ENCODE results near the gene PRKCA.
A peak's percentile ranks its signal among the peaks of the same experiment; 100 is the strongest.
"Not testable (repeated sequence)": the region's sequence is repeated elsewhere in the genome, so short reads cannot be mapped to it uniquely, and the experiment has no call there.

PRKCA gene

DNA sequence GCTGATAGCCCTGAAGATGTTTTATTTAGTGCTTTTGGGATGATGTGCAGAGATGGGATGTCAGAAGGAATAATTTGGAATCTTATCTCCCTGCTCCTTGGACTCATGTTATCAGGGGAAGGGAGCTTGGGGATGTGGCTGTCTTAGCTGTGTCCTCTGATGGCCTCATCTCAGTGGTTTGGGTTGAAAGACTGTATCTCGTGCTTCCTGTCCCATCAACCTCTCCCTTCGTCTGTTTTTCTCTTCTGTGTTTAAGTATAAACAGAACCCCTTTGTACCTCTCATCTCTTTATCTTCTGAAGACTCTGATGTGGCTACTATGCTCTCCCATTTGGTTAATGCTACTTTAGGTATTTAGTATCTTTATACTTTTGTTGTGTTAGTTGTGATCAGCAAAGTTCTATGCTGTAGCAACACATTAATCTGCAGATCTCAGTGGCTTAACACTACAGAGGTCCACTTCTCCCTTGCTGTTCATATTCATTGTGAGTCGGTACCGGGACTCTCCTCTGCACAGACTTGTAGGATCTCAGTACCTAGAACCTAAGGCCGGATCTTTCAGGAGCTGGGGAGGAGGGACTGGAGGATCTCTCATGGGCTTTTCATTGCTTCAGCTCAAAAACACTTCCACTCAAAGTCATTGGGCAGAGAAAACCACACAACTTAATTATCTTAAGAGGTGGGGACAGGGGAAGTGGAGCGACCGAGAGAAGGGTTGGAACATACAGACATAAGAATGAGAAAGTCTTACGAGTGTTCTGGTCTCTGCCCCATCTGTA lies 28.8 kb downstream of the PRKCA start:
- peak; percentile 3 to 32 for DNase-seq

DNA sequence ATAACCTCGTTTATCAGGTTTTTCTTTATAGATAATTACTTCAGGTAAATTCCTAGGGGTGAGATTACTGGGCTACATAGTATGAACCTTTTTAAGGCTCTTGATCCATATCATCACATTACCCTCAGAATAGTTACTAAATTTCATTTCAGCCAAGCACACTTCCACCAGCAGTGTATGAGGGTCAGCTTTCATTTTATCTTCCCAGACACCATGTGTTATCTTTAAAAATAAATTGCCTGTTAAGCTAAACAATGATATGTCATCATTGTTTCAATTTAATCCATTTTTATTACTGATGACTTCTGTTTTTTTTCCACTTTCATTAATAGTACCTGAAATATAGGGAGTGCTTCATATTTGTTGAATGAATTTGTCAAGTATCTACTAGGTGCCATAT lies 33.4 kb downstream of the PRKCA start:
- DNase-seq = no peak

DNA sequence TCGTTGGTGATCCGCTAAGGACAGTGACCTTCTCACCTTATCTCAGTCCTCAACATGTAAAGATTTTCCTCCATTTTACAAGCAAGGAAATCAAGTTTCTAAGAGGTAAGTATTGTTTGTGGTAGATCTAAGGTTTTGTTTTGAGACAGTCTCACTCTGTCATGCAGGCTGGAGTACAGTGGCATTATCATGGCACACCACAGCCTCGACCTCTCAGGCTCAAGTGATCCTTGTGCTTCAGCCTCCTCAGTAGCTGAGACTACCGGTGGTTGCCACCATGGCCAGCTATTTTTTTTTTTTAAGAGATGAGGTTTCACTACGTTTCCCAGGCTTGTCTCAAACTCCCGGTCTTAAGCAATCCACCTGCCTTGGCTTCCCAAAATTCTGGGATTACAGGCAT lies 34.9 kb downstream of the PRKCA start:
- DNase-seq = no peak

DNA sequence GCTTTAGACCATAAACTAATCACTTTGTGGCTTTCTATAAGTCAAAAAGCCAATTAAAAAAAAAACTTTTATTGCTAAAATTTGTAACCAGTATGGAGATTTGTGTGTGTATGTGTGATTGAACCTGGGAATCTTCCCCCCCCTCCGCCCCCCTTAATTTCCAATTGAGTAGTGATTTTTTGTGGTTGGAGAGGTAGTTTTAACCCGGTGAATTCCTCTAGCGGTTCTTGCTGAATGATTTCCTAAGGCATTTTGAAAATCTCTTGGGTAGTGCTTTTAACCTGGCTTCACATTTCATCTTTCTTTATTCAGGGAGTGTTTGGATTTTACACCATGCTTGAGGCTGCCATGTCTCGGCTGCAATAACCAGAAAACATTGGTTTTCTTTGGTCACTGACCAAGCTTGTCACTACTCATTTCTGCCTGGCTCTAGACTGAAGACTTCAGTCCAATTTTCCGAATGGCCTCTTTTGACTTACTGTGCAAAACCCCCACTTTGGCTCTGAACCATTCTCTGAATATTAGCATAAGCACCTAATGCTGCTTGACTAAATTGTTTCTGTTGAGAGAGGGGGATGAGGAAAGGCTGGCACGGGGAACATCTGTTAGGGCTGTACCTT lies 35.6 kb downstream of the PRKCA start:
- DNase-seq = no peak

DNA sequence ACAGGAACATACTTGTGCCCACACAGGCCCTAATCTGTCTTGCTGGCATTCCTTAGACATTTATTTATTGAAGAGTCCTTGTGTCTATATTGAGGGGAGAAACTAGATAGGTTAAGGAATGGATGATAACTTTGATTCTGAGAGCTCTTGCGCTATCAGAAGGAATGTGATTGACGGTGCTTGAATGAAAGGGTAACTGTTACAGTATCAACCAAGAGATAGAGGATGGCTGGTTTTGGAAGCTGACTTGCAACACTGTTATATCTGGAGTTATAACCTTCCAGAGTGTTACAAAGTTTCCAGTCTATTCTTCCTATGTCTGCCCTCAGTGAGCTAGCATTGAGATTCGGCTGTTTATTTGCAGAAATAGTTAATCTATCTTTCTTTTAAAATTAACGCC lies 36.5 kb downstream of the PRKCA start:
- no peak for DNase-seq

DNA sequence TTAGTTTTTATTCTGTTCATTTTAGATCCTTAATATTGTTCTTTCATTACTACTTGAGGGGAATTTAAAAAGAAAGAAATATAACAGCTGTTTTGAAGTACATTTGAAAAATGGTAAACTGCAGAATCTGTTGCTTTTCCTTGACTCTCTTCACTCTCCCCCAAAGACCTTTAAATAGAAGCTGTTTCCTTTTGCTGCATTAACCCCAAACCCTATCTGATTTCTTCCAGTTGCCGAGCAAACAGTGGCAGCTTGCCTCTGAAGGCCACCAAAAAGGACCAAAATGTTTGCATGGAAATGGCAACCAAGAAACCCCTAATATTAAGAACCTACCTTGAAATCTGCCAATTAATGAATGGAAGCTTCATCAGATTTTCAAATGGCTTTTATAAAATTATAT lies 37.1 kb downstream of the PRKCA start:
- DNase-seq = no peak

DNA sequence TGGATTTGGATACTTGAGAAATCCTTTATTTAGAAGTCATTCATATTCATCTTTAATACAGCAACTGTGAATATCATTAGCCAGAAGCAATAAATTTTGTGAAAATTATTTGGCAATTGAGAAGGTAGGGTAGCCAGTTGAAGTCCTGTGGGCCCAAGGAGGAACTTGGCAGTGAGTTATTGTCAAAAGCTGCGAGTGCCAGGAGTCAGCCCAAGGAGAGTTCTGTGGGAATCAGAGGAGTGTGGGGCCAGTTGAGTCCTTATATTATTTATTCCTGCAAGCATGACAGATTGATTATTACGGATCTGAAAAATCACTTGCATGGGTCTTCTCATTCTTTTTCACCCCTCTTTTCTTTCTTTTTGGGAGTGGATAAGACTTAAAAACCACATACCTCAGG lies 38.3 kb downstream of the PRKCA start:
- no peak for DNase-seq

DNA sequence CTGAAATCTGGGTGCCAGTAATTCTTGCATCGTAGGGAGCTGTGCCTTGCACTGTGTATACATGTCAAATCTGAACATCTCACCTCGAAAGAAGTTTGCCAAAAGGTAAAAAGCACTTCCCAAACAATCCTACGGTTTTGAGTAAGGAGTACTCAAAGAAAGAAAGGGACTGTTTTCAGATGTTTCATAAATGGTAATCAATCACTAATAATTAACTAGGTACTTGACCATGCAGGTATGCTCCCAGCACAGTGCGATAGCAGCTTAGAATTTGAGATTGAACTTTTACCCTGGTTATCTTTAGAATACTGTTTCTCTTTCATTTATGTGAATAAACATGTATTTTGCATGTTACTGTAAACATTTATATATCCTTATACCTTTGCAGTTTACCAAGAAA lies 39.0 kb downstream of the PRKCA start:
- no peak for DNase-seq

DNA sequence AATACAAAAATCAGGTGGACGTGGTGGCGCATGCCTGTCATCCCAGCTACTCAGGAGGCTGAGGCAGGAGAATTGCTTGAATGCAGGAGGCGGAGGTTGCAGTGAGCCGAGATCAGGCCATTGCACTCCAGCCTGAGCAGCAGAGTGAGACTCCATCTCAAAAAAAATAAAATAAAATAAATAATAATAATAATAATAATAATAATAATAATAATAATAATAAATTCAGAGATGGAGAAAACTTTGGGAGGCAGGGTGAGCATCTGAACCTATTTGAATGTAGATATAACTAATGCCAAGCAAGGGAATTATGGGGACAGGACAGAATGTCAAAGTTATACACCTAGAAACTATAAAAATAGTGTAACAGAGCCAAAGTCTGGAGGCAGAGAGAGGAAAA lies 39.9 kb downstream of the PRKCA start:
- DNase-seq = not testable (repeated sequence)

DNA sequence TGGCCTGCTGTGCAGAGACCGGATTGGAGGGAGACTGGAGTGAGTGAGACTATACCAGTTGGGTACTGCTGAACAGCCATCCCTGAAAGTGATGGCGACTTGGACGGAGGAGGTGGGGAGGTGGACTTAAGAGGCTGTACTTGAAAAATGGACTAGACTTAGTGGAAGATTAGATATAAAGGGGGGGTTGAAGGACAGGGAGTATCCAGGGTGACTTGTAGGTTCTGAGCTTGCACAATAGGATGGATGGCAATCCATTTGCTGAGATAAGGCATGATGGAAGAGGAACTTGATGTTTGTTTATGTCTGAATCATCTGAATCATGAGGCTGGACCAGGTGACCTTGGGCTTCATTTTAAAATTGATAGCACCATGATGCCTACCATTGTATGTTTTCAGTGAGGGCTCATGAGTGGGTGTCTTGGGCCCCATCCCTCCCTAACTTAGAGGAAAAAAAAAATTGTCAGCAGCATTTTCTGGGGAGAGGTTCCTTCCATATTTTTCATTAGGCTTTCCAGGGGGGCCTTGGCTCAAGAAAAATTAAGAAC lies 41.2 kb downstream of the PRKCA start:
- no peak for DNase-seq

DNA sequence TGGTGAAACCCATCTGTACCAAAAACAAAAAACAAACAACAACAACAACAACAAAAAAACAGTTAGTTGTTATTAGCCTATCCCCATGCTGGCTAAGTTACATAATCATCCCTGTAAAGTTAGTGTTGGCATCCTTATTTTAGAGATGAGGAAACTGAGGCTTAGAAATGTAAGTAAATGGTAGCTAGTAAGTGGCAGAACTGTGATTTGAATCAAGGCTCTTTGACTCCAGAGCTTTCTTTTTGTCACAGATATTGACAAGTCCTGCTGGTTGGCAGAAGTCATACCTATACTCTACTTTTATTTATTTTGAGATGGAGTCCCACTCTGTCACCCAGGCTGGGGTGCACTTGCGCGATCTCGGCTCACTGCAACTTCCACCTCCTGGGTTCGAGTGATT lies 42.1 kb downstream of the PRKCA start:
- DNase-seq = no peak

DNA sequence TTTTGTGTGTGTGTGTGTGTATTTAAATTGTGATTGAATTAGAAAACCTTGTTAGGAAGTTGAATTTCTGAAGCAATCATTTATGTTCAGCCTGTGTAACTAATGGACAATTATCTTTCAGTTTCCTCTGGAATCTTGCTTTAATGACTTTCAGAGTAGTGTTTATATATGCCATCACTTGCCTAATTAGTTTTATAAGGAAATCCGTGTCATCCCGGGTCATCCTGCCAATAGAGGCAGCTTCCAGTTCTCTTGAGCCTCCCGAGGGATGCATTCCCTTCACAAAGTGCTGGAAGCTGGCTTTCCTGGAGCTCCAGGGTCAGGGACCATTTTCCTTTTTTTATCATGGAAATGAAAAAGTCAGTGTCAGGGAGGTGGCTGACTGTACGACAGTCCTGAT lies 42.9 kb downstream of the PRKCA start:
- DNase-seq = no peak

DNA sequence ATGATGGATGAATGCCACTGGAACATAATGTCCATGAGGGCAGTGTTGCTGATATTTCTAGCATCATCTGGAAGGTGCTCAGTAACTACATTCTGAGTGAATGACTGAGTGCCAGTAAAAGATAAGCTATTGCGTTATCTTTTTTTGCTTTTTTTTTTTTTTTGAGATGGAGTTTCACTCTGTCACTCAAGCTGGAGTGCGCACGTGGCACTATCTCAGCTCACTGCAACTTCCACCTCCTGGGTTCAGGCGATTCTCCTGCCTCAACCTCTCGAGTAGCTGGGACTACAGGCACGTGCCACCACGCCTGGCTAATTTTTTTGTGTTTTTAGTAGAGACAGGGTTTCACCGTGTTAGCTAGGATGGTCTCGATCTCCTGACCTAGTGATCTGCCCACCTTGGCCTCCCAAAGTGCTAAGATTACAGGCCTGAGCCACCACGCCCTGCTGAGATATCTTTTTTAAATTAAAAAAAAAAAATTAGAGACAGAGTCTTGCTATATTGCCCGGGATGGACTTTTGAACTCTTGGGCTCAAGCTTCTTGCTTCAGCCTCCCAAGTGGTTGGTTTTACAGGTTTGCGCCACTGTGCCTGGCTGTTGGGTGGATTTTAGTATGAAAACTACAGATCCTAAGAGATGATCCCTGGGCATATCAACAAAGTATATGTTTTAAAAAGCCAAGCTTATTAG lies 43.7 kb downstream of the PRKCA start:
- not testable (repeated sequence) for DNase-seq

DNA sequence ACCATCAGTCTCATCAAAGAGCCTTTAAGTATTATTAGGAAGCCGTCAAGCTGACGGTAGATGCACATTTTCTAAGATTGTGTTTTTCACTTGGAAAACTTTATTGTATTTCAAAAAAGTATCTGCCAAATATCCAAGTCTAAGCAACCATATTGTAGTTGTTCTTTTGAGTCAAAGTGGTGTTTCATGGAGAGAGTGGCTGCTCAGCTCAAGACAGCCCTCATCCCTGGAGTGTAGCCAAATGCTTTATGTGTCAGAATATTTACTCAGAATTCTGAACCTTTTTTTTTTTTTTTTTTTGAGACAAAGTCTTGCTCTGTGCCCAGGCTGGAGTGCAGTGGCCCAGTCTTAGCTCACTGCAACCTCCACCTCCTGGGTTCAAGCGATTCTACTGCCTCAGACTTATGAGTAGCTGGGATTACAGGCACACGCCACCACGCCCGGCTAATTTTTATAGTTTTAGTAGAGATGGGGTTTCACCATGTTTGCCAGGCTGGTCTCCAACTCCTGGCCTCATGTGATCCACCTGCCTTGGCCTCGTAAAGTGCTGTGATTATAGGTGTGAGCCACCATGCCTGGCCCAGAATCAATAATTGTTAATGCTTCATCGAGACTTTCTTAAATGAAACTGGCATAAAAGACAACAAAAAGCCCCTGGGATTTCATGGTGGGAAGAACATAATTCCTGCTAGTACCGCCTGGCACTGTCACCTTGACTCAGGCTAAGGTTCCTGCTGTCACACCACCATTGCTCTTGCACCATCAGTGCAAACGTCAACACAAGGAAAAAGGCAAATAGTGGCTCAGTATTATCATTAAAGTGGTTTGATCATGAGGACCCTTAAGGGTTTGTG lies 45.5 kb downstream of the PRKCA start:
- no peak for DNase-seq

DNA sequence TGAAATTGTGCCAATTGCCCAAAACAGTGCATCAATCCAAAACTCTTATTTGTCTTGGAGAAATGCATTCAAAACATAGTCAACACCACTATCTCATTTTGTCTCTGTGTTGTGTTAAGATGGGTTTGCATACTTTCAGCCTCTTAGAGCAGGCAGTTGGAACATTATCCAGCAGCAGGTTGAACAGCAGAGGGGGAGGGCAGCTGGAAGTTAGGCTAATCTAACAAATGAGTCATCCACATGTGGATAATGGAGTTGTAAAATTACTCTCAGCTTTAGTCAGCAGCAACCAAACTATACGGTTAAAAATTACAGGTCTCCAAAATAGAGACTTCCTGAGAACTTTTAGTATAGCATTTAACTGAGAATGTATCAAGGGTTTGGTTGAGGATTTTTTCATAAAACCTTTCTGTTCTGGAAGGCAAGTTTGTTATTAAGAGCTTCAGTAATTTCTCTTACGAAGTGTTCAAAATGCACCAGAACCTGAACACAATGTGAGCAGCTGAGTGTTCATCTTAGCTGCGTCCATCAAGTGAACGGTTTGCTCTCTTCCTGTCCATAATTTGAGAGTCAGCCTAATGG lies 46.3 kb downstream of the PRKCA start:
- DNase-seq = no peak

DNA sequence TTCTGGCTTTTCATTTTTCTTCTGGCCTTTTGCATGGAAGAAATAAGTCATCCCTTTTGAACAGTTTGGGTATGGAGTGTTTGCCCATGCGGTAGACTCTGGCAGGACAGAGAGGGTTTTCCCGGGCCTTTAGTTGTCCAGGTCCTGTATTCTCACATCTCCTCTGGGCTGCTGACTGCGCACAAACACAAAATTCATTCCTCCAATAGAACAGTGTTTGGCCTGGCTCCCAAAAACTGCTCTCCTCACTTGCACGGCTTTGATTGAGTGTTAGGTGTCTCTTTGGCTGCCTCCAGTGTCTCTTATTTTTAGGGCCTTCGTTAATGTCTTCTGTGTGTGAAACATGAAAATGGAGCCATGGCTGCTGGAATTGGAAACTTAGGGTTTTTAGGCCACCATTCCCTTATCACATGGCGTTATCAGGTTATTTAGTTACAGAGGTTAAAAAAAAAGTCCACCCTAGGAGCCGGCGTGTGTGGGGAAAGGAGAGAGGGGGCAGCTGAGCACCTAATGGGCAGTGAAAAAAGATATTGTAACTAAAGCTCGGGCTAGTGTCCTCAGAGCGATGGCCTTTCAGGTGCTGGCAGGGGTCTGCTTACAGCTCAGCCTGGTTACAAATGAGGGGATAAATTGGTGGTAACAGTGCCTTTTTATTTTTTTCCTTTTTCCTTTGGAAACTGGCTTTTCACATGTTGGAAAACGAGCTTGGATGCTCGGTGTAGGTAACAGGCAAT lies 47.3 kb downstream of the PRKCA start:
- no peak for DNase-seq

DNA sequence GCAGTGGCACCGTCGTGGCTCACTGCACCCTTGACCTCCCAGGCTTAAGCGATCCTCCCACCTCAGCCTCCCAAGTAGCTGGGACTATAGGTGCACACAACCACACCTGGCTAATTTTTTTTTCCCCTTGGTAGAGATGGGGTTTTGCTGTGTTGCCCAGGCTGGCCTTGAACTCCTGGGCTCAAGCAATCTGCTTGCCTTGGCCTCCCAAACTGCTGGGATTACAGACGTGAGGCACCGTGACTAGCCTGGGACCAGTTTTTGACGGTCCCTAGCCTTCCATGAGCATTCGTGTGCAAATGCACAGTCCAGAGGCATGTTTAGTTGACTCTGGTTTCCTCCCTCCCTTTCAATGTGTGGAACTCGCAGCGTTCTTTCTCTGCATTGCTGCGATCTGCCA lies 48.2 kb downstream of the PRKCA start:
- DNase-seq = not testable (repeated sequence)

DNA sequence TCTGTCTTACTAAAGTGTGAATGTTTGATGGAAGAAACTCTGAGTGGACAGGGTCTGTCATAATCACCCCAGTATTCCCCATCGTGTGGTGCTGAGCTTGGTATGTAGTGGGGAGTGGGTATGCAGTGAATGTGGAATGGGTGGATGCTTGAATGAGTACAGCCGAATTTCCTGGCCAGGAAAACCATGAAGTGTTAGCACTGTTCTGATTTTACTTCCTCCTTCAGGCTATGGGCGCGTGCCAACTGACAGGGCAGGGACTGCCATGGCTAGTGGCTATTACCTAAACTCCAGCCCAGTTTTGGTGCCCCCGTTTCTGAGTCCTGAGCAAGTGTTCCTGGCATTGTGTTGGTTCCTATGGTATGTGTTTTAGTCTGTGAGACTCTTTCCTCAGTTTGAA lies 48.6 kb downstream of the PRKCA start:
- DNase-seq = no peak

DNA sequence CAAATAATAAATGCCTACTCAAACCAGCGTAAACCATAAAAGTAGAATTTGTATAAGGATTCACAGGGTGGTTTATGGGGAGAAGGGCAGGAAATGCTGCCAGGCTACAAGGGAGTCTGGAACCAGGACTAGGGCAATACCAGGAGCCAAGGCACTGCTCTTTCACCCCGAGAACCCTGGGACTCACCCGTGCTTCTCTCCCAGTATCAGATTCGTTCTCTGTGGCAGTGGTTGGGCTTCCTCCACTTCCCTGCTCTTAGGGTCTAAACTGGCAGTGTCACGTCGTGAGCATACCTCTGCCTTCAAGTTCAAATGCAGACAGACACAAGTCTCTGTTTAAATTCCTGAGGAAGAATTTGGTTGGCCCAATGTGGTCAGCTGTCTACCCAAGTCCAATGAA lies 49.3 kb downstream of the PRKCA start:
- no peak for DNase-seq

DNA sequence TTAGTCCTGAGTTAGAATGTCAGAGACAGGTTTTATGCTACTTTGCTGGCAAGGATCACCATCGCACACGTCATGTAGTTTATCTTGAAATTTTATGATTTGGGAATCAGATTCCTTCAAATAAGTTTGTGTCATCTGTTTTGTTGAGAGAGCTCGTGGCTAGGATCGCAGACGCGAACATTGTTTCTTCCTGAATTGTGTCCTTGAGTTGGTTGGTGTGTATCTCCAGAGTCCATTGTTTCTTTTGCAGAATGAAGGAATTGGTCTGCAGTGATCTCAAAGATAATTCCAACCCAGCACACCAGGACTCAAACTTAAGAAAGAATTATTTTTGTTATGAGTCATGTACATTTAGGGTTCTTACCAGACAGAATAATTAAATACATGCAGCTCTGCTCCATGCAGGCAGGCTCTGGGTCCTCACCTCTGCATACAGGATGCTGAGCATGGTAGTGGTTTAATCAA lies 51.6 kb downstream of the PRKCA start:
- no peak for DNase-seq

DNA sequence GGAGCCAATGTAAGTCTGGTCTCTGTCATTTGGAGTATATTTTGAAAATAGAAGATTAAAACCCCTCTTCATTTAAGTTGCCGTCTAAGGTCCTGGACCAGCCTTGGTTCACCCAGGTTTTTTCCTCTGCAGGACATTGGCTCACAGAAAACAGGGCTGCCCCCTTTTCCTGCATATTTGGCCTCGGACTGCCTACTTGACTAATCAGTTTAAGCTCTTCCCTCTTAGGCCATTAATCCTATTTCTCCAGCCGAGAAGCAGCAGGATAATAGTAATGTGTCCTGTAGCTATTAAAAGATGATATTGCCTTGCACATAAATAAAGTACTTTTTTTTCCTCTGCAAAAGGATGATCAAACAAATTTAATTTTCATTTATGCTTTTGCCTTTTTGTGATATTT lies 52.1 kb downstream of the PRKCA start:
- DNase-seq = no peak

DNA sequence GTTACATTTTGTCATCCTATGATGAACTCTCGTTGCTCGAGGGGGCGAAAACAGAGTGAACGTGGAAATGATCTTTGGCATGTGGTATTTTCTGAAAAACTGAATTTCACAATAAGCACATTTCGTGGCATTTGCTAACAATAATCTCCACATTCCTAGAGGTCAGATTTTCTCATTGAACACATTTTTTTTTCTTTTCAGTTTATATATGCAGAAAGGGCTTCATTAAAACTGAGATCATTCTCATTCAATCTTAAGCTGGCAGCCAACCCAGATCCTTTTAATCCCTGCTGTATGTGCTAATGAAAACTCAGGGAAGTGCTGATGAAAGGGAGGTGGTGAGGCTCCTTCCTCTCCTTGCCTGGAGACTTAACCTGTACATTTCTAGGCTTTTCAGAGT lies 52.6 kb downstream of the PRKCA start:
- DNase-seq = no peak
